ENCODE results near the gene KIF5C.

The KIF5C gene

GRCh38 chr2:148930046-148930775, 55.2 kb downstream of the KIF5C start:
- no peak for ATAC-seq
- no peak for TF ChIP-seq SNAI2 (CRISPR knock-in tag; IDR thresholded peaks at IDR 0.05)
- no peak for TF ChIP-seq ZNF8 (CRISPR knock-in tag; IDR thresholded peaks at IDR 0.05)
- TF ChIP-seq ZFP30 (CRISPR knock-in tag; IDR thresholded peaks at IDR 0.05) = no peak
- TF ChIP-seq CREB5 (CRISPR knock-in tag; IDR thresholded peaks at IDR 0.05; ENCODE audit: low read depth) = no peak
- no peak for TF ChIP-seq ZFP3 (CRISPR knock-in tag; IDR thresholded peaks at IDR 0.05)
- TF ChIP-seq ARNTL (CRISPR knock-in tag; IDR thresholded peaks at IDR 0.05; ENCODE audit: borderline replicate concordance, low read depth) = no peak
- no peak for TF ChIP-seq TOX (CRISPR knock-in tag; IDR thresholded peaks at IDR 0.05; ENCODE audit: borderline replicate concordance)
- TF ChIP-seq OSR1 (CRISPR knock-in tag; IDR thresholded peaks at IDR 0.05) = no peak
- TF ChIP-seq, protein P1, sequence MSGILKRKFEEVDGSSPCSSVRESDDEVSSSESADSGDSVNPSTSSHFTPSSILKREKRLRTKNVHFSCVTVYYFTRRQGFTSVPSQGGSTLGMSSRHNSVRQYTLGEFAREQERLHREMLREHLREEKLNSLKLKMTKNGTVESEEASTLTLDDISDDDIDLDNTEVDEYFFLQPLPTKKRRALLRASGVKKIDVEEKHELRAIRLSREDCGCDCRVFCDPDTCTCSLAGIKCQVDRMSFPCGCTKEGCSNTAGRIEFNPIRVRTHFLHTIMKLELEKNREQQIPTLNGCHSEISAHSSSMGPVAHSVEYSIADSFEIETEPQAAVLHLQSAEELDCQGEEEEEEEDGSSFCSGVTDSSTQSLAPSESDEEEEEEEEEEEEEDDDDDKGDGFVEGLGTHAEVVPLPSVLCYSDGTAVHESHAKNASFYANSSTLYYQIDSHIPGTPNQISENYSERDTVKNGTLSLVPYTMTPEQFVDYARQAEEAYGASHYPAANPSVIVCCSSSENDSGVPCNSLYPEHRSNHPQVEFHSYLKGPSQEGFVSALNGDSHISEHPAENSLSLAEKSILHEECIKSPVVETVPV (CRISPR knock-in tag; IDR thresholded peaks at IDR 0.05) = no peak
- TF ChIP-seq, protein P2, sequence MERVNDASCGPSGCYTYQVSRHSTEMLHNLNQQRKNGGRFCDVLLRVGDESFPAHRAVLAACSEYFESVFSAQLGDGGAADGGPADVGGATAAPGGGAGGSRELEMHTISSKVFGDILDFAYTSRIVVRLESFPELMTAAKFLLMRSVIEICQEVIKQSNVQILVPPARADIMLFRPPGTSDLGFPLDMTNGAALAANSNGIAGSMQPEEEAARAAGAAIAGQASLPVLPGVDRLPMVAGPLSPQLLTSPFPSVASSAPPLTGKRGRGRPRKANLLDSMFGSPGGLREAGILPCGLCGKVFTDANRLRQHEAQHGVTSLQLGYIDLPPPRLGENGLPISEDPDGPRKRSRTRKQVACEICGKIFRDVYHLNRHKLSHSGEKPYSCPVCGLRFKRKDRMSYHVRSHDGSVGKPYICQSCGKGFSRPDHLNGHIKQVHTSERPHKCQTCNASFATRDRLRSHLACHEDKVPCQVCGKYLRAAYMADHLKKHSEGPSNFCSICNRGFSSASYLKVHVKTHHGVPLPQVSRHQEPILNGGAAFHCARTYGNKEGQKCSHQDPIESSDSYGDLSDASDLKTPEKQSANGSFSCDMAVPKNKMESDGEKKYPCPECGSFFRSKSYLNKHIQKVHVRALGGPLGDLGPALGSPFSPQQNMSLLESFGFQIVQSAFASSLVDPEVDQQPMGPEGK (CRISPR knock-in tag; IDR thresholded peaks at IDR 0.05; ENCODE audit: borderline replicate concordance) = no peak
- TF ChIP-seq POU6F1 (CRISPR knock-in tag; IDR thresholded peaks at IDR 0.05; ENCODE audit: borderline replicate concordance, low read depth) = no peak
- TF ChIP-seq TCF4 (CRISPR knock-in tag; IDR thresholded peaks at IDR 0.05; ENCODE audit: borderline replicate concordance) = no peak
- no peak for TF ChIP-seq PPARA (CRISPR knock-in tag; IDR thresholded peaks at IDR 0.05; ENCODE audit: borderline replicate concordance)
- TF ChIP-seq ZNF70 (CRISPR knock-in tag; IDR thresholded peaks at IDR 0.05) = no peak
- no peak for TF ChIP-seq RARB (CRISPR knock-in tag; IDR thresholded peaks at IDR 0.05)
- TF ChIP-seq ISL1 (CRISPR knock-in tag; IDR thresholded peaks at IDR 0.05) = no peak

DNA sequence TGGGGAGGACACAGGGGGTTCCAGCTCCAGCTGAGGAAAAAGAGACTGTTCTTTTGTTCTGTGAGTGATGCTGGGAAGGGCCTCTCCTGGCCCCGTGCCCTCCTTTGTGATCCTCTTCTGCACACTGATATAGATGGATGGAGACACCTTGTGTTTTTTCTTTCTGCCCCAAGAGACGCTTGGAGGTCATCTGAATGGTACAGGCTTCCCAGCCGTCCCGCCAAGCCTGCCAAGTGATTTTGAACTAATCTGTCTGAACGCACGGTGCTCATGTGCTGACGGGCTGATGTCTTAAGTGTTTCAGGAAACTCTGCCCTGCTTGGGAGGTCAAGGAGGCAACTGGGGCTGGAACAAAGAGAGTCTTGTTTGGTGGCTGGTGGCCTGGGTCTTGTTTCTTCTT, 57.5 kb downstream of the KIF5C start:
- TF ChIP-seq ZC3H10 (CRISPR knock-in tag; IDR thresholded peaks at IDR 0.05) = no peak
- no peak for TF ChIP-seq RARB (CRISPR knock-in tag; IDR thresholded peaks at IDR 0.05)
- no peak for TF ChIP-seq ESRRG (CRISPR knock-in tag; IDR thresholded peaks at IDR 0.05)
- no peak for TF ChIP-seq ZFP30 (CRISPR knock-in tag; IDR thresholded peaks at IDR 0.05)
- no peak for TF ChIP-seq ARNTL (CRISPR knock-in tag; IDR thresholded peaks at IDR 0.05; ENCODE audit: borderline replicate concordance, low read depth)
- TF ChIP-seq ZFP3 (CRISPR knock-in tag; IDR thresholded peaks at IDR 0.05) = no peak
- TF ChIP-seq POU6F1 (CRISPR knock-in tag; IDR thresholded peaks at IDR 0.05; ENCODE audit: borderline replicate concordance, low read depth) = no peak
- TF ChIP-seq, protein P1 (CRISPR knock-in tag; IDR thresholded peaks at IDR 0.05) = no peak
- TF ChIP-seq ZNF565 (CRISPR knock-in tag; conservative IDR thresholded peaks at IDR 0.05; ENCODE audit: low read depth) = no peak
- no peak for TF ChIP-seq SNAI2 (CRISPR knock-in tag; IDR thresholded peaks at IDR 0.05)
- no peak for TF ChIP-seq CSDC2 (CRISPR knock-in tag; IDR thresholded peaks at IDR 0.05)
- TF ChIP-seq, protein P2 (CRISPR knock-in tag; IDR thresholded peaks at IDR 0.05; ENCODE audit: borderline replicate concordance) = no peak
- TF ChIP-seq PPARA (CRISPR knock-in tag; IDR thresholded peaks at IDR 0.05; ENCODE audit: borderline replicate concordance) = no peak
- TF ChIP-seq GLIS3 (CRISPR knock-in tag; IDR thresholded peaks at IDR 0.05) = no peak
- no peak for TF ChIP-seq OSR1 (CRISPR knock-in tag; IDR thresholded peaks at IDR 0.05)
- no peak for TF ChIP-seq BACH2 (CRISPR knock-in tag; IDR thresholded peaks at IDR 0.05; ENCODE audit: borderline replicate concordance)
- no peak for TF ChIP-seq ZNF8 (CRISPR knock-in tag; IDR thresholded peaks at IDR 0.05)
- TF ChIP-seq TSHZ2 (CRISPR knock-in tag; IDR thresholded peaks at IDR 0.05) = no peak
- TF ChIP-seq TOX (CRISPR knock-in tag; IDR thresholded peaks at IDR 0.05; ENCODE audit: borderline replicate concordance) = no peak
- no peak for ATAC-seq

All from SK-N-SH treated with all-trans-retinoic acid at 6 μM for 48 hours (cell line).